Measurements from ENCODE around the gene HSPB3.
"Not testable (repeated sequence)": the region's sequence is repeated elsewhere in the genome, so short reads cannot be mapped to it uniquely, and the experiment has no call there.

Gene HSPB3

GRCh38 chr5:54457094-54457862, 1.8 kb downstream of the HSPB3 start:
- DNase-seq = no peak

GRCh38 chr5:54458221-54458620, 2.7 kb downstream of the HSPB3 start:
- DNase-seq = no peak

- DNase-seq = no peak
Observed at GRCh38 chr5:54460181-54460919, 4.9 kb downstream of the HSPB3 start.

GRCh38 chr5:54462281-54462680, 6.8 kb downstream of the HSPB3 start:
- no peak for DNase-seq

- no peak for DNase-seq
Observed at GRCh38 chr5:54463713-54464112, 8.2 kb downstream of the HSPB3 start.

GRCh38 chr5:54469622-54470021, 14.1 kb downstream of the HSPB3 start:
- no peak for DNase-seq

GRCh38 chr5:54470128-54470527, 14.6 kb downstream of the HSPB3 start:
- no peak for DNase-seq

- DNase-seq = no peak
Observed at GRCh38 chr5:54470677-54471076, 15.2 kb downstream of the HSPB3 start.

- DNase-seq = no peak
Observed at GRCh38 chr5:54471398-54471797, 15.9 kb downstream of the HSPB3 start.

- DNase-seq = no peak
Observed at GRCh38 chr5:54476682-54477081, 21.2 kb downstream of the HSPB3 start.

GRCh38 chr5:54477941-54478478, 22.5 kb downstream of the HSPB3 start:
- DNase-seq = no peak

- DNase-seq = no peak
Observed at GRCh38 chr5:54480296-54480695, 24.8 kb downstream of the HSPB3 start.

GRCh38 chr5:54484219-54484894, 28.9 kb downstream of the HSPB3 start:
- no peak for DNase-seq

- not testable (repeated sequence) for DNase-seq
Observed at GRCh38 chr5:54485659-54486058, 30.2 kb downstream of the HSPB3 start.

- not testable (repeated sequence) for DNase-seq
Observed at GRCh38 chr5:54489648-54489979, 34.1 kb downstream of the HSPB3 start.

GRCh38 chr5:54491326-54491725, 35.8 kb downstream of the HSPB3 start:
- DNase-seq = no peak

- DNase-seq = no peak
Observed at GRCh38 chr5:54492178-54492577, 36.7 kb downstream of the HSPB3 start.

- no peak for DNase-seq
Observed at GRCh38 chr5:54495027-54495426, 39.5 kb downstream of the HSPB3 start.

All from CD4-positive, alpha-beta T cell treated with Interferon alpha-2 for 1 hour (primary cell).